AG09319 (cell line): Measurements from ENCODE around the gene ELL2.

Experiments
- DNase-seq: peaks from one replicate; pipeline ENCODE4 v3.0.0-alpha.2; 2010; ENCODE audit warnings: low read depth; ENCODE audit errors: extremely low read depth
- CTCF ChIP-seq: IDR thresholded peaks from 2 replicates; pipeline ENCODE4 v1.5.1; 2011; ENCODE audit warnings: low read depth, mild to moderate bottlenecking, inconsistent platforms, low read length, moderate library complexity

The ELL2 gene

GRCh38 chr5:96001262-96001661 lies 39.6 kb upstream of the ELL2 start:
- no peak for TF ChIP-seq CTCF

GRCh38 chr5:96000308-96000707 lies 38.7 kb upstream of the ELL2 start:
- no peak for TF ChIP-seq CTCF
- DNase-seq, result no peak

More at GRCh38 chr5:96001262-96001661, 39.6 kb upstream of the ELL2 start:
- no peak for DNase-seq

GRCh38 chr5:95996904-95997723 lies 35.5 kb upstream of the ELL2 start:
- no peak for TF ChIP-seq CTCF
- DNase-seq, result no peak

GRCh38 chr5:95995962-95996489 lies 34.4 kb upstream of the ELL2 start:
- no peak for DNase-seq
- TF ChIP-seq CTCF, result no peak

- no peak for TF ChIP-seq CTCF
- no peak for DNase-seq
These were observed 32.1 kb upstream of the ELL2 start for GRCh38 chr5:95993776-95994175.

GRCh38 chr5:95993266-95993665 lies 31.6 kb upstream of the ELL2 start:
- DNase-seq, result no peak
- no peak for TF ChIP-seq CTCF

GRCh38 chr5:95989283-95990048 lies 27.8 kb upstream of the ELL2 start:
- TF ChIP-seq CTCF, result no peak
- DNase-seq, result no peak
